GM19328 (cell line): ENCODE data around the gene ALDH1L2.
A peak's percentile ranks its signal among the peaks of the same experiment; 100 is the strongest.

Experiments used
- ATAC-seq: cut with Tn5 transposase; IDR thresholded peaks from one replicate; pipeline ENCODE4 v1.9.1; 2021; ENCODE audit warnings: mild to moderate bottlenecking, moderate library complexity; ENCODE audit not compliant: unreplicated experiment

The ALDH1L2 gene

DNA sequence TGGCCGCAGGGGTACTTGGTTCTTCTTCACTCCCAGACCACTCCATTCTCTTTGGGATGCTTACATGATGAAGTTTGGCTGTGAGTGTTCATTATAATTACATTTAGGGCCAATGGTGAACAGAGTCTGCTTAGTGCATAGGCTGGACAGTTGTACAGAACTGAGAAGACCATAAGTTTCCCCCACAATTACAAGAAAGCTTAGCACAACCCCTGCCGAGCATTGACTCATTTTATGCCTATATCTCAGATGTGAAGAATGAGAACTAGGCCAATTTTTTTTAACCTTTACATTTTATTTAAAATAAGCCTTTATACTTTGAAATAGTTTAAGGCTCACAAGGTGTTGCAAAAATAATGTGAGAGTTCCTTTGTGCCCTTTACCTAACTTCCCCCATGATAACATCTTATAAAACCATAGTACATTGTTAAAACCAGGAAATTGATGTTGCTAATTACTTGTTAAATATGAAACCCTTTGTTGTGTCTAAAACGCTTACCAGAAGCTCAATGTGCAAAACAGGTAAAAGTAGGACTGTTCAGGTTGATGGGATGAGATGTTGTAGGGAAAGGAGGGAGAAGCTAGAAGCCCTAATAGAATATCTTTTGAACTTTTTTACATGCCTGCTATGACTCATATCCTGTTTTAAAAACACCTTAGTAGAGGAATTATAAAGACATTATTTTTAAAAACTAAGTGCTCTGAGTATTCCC, 47.2 kb downstream of the ALDH1L2 start:
- ATAC-seq, result no peak

DNA sequence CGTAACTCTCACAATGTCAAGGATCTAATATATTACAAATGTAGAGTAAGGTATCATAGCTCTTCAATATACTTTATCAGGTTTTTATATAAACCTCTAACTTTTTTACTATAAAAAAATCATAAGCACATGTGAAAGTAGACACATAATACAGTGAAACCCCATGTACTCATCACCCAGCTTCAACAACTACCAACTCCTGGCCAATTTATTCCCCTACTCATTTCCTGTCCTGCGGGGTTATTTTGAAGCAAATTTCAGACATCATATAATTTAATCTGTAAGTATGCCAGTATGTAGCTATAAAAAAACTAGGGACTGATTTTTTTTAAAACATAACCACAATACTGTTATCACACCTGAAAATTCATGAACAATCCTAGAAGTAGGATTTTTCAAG, 50.4 kb downstream of the ALDH1L2 start:
- ATAC-seq, result no peak

DNA sequence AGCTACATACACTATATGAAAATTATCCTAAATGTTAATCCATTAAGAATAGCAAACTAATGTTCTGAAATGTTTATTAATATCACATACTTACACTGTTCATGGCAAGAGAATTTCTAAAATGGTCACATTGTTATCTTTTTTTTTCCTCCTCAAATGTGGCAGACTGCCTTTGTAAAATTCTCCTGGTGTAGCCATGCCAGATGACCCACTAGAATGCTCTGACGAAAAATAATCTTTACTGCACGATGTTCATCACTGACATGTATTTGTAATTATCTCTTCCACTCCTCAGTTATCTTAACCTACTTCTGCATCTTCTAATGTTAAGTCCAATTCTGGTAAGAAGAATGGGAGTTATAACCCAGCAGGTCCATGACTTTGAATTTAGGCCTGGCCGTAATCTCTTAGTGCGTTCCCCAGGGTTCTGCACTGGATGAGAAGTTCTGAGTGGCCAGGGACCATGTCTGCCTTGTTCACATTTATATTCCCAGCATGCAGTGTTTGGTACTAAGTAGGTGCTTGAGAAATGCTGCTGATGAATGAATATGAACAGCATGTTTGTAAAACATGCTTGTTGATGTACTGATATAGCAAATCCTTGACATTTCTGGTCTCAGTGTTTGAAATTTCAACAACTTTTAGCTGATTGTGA, 51.4 kb downstream of the ALDH1L2 start:
- no peak for ATAC-seq

DNA sequence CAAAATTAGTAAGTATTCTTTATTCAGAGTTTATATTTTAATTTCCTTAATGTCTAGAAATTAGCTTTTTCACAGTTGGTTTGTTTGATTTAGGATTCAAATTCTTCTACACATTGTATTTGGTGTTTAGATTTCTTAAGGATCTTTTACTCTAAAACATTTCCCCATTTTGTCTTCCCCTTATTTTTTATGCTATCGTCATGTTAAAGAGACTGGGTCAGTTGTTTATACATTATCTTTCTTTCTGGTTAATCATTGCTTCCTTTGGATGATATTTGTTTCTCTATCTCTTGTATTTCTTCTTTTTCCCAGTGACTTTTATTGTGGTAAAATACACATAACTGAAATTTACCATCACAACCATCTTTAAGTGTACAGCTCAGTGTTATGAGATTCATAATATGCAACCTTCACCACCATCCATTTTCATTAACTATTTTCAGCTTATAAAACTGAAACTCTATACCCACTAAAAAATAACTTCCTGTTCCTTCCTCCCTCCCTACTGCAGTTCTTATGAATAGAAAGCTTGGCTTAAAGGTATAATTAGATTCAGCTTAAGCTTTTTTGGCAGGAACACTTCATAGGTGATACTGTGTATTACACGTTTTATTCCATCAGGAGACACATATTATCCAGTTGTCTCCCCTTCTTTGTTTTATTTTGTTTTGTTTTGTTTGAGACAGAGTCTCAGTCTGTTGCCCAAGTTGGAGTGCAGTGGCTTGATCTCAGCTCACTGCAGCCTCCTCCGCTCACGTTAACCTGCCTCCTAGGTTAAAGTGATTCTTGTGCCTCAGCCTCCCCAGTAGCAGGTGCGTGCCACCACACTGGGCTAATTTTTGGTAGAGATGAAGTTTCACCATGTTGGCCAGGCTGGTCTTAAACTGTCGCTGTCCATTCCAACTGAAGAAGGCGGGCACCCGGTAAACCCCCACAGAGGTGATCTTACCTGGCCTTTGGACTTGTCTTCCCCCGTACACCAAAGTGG, 53.1 kb downstream of the ALDH1L2 start:
- peak; percentile 72 for ATAC-seq

DNA sequence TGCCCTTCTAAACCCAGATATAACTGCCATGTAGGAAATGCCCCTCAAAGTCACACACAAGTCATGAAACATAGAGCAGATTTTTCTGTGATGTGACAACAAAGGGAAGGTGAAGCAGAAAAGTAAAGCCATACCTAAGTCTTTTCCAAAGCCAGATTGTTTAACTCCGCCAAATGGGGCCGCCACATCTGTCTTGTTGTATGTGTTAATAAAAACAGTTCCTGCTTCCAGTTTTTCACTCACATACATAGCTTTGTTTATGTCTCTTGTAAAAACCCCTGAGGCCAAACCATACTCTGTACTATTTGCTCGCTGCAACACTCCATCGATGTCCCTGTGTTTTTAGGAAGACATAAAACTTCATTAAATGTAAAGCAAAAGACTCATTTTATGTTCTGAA, 57.8 kb downstream of the ALDH1L2 start:
- no peak for ATAC-seq

DNA sequence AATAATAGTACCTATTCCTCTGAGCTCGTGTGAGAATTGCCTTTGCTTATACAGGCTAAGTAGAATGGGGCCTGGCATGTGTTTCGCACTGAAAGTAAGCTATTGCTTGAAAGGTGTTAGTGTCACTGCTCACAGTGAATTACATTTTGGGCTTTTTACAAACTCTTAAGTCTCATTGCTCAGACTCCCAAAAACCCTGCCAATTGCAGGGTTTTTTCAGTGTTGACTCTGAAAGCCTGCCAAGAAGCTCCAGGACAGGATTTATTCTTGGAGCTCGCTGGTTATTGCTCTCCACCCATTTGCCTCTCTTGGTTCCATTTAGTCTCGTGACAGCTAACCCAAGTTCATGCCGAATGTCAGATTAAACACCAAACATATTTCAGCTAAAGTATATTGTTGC, 58.4 kb downstream of the ALDH1L2 start:
- ATAC-seq, result no peak

DNA sequence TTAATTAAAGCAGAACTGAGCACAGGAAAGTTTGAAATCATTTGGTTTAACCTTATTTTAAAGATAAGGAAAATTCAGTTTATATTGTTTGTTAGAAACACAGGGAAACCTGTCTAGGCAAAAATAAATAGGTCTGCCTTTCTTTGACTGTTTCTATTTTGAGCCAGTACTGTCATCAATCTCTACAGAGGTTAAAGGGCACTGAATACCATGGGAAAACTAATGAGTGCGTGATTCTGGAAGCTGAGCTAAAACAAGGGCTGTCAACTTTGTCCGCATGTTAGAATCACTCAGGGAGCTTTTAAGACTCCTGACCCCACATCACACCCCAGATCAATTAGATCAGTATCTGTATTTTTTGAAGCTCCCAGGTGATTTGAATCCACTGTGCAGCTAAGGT, 59.3 kb downstream of the ALDH1L2 start:
- no peak for ATAC-seq

DNA sequence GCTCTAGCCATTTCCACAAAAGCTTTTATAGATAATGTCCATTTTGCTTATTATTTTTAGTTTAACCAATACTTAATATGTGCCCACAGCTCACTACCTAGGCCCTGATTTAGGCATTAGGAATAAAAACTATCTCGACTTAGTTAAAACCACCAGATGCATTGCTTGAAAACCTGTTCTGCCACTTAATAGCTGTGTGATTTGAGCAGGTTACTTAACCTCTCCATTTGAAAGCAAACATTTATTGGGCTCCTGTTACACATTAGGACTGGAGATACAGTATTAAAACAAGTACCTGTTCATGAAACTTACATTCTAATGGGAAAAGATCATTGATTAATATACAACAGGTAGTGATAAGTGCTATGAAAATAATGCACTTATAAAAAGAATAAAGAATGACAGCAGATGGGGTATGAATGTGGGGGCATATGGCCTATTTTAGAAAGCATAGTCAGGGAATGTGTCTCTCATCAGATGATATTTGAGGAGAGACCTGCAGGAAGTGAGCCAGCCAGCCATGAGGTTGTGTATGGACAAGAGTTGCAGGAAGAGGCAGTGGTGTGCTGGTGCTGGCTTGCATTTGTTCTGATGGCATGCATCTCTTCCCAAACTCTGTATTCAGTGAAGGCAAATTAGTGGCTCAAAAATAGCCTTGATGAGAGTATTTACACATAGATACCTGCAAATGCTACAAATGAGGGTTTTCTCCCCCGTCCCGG, 63.9 kb downstream of the ALDH1L2 start:
- no peak for ATAC-seq

DNA sequence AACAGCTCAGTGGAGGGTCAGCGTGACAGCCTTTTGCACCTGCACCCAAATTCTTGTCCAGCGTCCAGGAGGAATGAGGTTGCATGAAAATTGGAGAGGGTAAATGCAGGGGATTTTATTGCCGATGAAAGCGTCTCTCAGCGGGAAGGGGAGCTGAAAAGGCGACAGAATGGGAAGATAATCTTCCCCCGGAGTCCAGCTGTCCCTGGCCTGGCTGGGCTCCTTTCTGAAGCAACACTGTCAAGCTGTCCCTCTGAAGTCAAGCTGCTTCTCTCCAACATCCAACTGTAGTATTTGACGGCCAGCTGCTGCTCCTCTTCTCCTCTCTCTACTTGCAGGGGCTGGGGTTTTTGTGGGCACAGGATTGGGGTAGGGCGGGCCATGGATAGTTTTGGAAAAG, 65.5 kb downstream of the ALDH1L2 start:
- ATAC-seq, result no peak

DNA sequence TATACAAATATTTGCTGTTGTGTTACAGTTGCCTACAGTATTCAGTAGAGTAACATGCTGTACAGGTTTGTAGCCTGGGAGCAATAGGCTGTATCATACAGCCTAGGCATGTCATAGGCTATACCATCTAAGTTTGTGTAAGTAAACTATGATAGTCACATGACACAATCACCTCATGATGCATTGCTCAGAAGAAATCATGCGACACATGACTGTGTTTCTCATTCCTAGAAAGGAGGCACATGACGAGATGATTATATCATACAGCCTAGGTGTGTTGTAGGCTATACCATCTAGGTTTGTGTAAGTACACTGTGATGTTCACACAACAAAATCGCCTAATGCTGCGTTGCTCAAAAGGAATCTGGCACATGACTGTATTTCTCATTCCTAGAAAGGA, 66.2 kb downstream of the ALDH1L2 start:
- ATAC-seq, result no peak

DNA sequence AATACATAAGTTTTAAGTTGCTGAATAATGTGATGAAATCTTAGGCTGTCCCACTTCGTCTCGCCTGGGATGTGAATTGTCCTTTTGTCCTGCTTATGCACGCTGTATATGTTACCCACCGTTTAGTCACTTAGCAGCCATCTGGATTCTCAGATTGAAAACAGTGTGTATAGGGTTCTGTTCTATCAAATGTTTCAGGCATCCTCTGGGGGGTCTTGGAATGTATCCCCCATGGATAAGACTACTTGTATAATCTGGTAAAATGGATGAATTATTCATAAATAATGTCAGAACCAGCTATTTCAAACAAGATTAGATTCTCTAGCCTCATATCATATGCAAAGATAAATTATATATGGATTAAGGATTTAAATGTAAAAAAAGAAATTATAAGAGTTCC, 68.7 kb downstream of the ALDH1L2 start:
- no peak for ATAC-seq

DNA sequence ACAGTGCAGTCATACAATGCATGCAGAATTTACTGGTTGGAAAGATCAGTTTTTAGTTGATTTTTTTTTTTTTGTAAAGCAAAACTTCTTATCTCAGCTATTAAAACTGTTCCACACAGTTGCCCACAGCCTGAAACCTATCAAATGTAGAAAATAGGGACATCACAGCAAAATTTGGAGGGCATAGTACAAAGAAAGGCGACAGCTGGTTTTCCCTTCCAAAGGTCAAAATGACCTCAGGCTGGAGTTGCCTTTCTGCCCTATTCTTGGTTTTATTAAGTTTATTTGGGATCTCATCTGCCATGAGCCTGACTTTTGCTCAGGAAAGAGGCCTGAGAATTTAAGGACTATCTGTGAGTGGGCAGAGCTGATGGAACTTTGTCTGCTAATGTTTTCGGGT, 69.7 kb downstream of the ALDH1L2 start:
- no peak for ATAC-seq

DNA sequence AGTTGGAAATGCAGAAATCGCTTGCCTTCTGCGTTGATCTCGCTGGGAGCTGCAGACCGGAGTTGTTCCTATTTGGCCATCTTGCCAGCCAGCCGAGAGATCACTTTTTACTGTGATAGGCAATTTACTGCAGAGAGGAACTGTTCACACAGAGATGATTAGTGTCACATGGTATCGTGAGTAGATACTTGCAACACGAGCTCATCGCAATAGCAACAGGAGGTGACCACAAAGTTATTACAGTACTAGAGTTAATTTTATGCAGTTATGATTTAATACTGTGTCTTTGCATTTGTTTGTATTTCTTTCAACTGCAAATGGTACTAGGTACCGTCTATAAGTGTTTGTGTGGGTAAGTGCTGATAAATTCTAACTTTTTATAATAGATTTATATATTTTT, 70.4 kb downstream of the ALDH1L2 start:
- ATAC-seq, result no peak

DNA sequence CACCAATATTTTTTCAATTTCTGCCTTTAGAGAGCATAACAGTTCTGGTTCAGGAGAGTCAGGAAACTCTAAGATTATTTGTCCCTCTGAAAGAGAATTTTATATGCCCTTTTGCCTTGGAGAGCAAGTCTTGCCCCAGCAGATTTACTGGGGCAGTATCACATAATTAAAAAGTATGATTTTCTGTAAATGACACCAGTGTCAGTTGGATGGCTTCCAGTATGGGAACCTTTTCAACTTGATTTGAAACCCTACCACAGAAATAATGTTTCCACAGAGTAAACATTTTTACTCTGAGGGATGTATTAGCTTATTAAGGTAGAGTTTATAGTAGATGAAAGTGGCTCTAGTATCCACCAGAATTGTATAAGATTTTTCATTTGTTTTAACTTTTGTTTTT, 82.8 kb downstream of the ALDH1L2 start:
- ATAC-seq, result no peak

DNA sequence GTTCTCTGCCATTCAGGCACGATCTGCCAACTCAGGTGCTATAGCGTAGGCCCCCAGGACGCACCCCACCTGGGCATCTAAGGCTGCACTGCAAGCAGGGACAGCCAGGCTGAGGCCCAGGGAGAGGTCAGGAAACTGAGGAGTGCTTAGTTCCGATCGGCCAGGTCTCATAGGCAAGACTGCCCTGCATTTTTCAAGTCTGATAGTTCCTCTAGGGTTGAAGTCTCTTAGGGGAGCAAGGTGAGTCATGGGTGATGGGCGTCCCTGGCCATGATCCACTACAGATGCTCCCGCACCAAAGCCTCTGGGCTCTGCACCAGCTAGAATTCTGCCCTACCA, 84.9 kb downstream of the ALDH1L2 start:
- ATAC-seq, result no peak

DNA sequence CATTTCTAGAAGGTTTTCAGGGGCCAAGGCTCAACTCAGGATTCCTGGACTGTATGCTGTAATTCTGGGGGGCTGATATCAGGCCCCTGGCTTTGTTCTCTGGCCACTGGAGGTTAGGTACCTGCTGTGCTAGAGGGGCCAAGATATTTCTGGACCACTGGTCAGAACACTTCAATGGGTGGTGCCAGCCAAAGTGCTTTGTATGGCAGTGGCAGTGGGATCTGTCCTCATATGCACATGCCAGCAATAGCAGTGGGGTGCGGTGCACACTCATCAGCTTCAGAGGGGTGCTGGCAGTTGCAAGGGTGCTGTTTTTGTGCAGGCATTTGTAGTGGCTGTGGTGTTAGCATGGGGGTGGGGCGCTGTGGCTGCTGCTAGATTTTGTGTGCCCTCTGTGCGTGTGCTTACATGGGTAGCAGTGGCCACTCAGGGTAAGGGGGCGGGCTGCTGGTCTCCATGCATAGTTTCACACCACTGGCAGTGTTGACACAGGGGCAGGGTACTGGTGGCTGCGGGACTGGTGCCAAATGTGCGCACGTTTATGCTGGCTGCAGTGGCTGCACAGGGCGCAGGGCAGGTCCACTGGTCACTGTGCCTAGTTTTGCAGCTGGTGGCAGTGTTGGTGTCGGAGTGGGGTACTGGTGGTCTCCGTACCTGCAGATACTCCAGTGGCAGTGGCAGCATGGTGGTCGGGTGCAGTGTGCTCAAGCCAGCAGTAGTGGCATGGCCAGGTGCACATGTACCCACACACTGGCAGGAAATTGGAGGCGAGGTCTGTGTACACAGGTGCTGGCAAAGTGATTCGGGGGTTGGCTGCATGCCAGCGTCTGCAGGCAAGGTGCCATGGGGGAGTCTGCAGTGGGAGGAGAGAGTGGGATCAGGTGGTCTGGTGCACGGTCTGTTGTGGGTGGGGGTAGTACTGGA, 85.6 kb downstream of the ALDH1L2 start:
- ATAC-seq, result no peak

DNA sequence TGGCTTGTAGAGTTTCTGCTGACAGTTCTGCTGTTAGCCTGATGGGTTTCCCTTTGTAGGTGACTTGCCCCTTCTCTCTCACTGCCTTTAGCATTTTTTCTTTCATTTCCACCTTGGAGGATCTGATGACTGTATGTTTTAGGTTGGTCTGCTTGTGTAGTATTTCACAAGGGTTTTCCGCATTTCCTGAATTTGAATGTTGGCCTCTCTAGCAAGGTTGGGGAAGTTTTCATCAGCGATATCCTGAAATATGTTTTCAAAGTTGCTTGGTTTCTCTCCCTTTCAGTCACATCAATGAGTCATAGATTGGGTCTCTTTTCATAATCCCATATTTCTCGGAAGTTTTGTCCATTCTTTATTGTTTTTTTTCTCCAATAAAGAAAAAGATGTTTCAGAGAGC, 86.7 kb downstream of the ALDH1L2 start:
- ATAC-seq, result no peak

DNA sequence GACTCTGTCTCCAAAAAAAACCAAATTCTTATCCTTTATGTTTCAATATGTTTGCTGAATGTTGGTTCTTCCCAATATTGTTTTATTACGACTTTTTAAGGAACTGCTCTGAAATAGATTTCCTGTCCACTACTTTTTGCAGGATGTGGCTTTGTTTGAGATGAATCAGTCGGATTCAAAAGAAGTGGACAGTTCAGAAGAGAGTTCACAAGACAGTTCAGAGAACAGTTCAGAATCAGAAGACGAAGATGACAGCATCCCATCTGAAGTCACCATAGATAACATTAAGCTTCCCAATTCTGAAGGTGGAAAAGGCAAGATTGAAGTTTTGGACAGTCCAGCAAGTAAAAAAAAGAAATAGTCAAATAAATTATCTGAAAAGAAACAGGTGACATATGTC, 89.9 kb downstream of the ALDH1L2 start:
- ATAC-seq, result no peak

DNA sequence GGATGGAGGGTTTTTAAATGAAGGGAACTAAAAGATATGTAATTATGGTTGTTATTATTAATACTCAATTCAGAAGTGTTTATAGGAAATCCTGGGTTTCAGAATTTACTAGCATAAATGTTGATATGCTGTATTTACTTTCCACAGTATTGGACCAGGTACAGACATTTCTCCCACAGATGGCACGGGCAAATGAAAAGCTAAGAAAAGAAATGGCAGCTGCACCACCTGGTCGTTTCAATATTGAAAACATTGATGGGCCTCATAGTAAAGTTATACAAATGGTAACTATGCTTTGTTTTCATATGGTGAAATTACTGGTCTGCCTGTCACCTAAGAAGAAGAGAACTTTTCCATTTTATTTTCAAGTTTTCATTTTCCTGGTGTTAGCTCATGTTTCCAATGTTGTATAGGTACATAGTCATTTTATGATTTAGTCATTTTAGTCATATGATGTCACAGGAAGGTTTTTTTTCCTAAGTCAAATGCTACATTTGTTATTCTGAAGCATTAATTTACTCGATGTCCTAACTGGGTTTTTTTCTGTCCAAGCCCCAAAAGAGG, 92.6 kb downstream of the ALDH1L2 start:
- no peak for ATAC-seq

DNA sequence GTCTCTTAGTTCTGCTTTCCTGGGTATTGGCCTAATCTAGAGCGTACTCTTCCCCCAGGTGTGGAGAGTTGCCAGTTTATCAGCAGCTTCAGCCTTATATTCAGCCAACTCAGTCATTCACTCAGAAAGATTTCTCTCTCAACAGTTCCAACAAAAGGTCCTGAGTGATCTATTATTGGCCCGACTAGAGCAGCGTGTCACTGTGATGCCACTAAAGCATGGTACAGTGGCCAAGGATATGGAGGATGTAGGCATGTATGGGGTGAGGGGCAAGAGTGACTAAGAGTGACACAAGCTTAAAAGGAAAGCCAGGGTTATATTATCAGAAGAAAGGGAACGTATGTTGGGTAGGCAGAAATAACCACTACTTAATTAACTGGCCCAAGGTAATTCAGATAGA, 93.3 kb downstream of the ALDH1L2 start:
- no peak for ATAC-seq
